ENCODE data around the gene PLD4. TPM values are rescaled to one million over a fixed set of nuclear protein-coding genes. Genes with fewer than 3 reads are reported as not detected.

Gene PLD4
- total and polyA plus RNA-seq, 2 of the 8 experiments (the other 6 are each of a cell fraction or from before 2014, with no cell fraction given) = 0.05 TPM; not detected in 1

DNA sequence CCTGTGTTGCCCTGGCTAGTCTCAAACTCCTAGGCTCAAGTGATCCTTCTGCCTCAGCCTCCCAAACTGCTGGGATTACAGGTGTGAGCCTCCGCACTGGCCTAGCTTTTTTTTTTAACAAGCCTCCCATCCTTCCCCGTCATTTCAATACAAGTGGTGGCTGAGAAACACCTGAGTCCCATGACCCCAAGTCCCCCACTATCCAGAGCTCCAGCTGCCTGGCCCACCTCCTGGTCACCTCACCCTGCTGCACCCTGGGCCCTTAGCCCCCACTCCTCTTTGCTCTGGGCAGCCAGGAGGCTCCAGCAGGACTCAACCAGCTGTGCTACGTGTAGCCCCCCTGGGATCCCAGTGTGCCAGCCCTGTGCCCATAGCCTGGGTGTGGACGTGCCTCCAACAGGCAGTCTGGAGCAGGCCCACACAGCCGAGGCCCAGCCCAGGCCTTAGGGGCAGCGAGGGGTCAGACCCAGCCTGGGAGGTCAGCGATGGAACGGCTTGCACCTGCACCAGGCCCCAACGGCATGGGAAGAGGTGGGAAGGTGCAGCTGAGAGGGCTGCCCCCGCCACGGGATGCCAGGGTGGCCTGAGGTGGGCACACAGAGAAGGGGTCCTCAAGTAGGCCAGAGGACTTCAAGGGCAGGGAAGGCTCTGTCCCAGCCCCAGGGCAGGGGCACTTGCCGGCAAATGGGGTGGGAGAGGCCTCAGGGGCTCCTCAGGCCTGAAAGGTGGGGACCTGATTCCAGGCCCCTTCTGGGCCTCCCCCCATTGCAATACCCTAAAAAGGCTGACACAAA lies 47.0 kb downstream of the PLD4 start (continued):
- TF ChIP-seq, protein P1, sequence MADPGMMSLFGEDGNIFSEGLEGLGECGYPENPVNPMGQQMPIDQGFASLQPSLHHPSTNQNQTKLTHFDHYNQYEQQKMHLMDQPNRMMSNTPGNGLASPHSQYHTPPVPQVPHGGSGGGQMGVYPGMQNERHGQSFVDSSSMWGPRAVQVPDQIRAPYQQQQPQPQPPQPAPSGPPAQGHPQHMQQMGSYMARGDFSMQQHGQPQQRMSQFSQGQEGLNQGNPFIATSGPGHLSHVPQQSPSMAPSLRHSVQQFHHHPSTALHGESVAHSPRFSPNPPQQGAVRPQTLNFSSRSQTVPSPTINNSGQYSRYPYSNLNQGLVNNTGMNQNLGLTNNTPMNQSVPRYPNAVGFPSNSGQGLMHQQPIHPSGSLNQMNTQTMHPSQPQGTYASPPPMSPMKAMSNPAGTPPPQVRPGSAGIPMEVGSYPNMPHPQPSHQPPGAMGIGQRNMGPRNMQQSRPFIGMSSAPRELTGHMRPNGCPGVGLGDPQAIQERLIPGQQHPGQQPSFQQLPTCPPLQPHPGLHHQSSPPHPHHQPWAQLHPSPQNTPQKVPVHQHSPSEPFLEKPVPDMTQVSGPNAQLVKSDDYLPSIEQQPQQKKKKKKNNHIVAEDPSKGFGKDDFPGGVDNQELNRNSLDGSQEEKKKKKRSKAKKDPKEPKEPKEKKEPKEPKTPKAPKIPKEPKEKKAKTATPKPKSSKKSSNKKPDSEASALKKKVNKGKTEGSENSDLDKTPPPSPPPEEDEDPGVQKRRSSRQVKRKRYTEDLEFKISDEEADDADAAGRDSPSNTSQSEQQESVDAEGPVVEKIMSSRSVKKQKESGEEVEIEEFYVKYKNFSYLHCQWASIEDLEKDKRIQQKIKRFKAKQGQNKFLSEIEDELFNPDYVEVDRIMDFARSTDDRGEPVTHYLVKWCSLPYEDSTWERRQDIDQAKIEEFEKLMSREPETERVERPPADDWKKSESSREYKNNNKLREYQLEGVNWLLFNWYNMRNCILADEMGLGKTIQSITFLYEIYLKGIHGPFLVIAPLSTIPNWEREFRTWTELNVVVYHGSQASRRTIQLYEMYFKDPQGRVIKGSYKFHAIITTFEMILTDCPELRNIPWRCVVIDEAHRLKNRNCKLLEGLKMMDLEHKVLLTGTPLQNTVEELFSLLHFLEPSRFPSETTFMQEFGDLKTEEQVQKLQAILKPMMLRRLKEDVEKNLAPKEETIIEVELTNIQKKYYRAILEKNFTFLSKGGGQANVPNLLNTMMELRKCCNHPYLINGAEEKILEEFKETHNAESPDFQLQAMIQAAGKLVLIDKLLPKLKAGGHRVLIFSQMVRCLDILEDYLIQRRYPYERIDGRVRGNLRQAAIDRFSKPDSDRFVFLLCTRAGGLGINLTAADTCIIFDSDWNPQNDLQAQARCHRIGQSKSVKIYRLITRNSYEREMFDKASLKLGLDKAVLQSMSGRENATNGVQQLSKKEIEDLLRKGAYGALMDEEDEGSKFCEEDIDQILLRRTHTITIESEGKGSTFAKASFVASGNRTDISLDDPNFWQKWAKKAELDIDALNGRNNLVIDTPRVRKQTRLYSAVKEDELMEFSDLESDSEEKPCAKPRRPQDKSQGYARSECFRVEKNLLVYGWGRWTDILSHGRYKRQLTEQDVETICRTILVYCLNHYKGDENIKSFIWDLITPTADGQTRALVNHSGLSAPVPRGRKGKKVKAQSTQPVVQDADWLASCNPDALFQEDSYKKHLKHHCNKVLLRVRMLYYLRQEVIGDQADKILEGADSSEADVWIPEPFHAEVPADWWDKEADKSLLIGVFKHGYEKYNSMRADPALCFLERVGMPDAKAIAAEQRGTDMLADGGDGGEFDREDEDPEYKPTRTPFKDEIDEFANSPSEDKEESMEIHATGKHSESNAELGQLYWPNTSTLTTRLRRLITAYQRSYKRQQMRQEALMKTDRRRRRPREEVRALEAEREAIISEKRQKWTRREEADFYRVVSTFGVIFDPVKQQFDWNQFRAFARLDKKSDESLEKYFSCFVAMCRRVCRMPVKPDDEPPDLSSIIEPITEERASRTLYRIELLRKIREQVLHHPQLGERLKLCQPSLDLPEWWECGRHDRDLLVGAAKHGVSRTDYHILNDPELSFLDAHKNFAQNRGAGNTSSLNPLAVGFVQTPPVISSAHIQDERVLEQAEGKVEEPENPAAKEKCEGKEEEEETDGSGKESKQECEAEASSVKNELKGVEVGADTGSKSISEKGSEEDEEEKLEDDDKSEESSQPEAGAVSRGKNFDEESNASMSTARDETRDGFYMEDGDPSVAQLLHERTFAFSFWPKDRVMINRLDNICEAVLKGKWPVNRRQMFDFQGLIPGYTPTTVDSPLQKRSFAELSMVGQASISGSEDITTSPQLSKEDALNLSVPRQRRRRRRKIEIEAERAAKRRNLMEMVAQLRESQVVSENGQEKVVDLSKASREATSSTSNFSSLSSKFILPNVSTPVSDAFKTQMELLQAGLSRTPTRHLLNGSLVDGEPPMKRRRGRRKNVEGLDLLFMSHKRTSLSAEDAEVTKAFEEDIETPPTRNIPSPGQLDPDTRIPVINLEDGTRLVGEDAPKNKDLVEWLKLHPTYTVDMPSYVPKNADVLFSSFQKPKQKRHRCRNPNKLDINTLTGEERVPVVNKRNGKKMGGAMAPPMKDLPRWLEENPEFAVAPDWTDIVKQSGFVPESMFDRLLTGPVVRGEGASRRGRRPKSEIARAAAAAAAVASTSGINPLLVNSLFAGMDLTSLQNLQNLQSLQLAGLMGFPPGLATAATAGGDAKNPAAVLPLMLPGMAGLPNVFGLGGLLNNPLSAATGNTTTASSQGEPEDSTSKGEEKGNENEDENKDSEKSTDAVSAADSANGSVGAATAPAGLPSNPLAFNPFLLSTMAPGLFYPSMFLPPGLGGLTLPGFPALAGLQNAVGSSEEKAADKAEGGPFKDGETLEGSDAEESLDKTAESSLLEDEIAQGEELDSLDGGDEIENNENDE (IDR thresholded peaks at IDR 0.05; ENCODE audit: insufficient replicate concordance, low read length) = no peak
- TF ChIP-seq TAF7 (optimal IDR thresholded peaks at IDR 0.05; ENCODE audit: borderline replicate concordance, low read depth, low read length) (no peak), RAD21 (IDR thresholded peaks at IDR 0.05 in 1 of 2, conservative IDR thresholded peaks at IDR 0.05 in 1 of 2; ENCODE audit: low read depth in 2 of 2, low read length in 2 of 2) (no peak), MAFK (IDR thresholded peaks at IDR 0.05; ENCODE audit: low read depth, low read length) (no peak), SIN3A (conservative IDR thresholded peaks at IDR 0.05 in 1 of 2, IDR thresholded peaks at IDR 0.05 in 1 of 2; ENCODE audit: low read depth in 1 of 2, low read length in 2 of 2) (no peak), KDM1A (IDR thresholded peaks at IDR 0.05; ENCODE audit: borderline replicate concordance, low read length) (no peak)
- TF ChIP-seq, protein P2, sequence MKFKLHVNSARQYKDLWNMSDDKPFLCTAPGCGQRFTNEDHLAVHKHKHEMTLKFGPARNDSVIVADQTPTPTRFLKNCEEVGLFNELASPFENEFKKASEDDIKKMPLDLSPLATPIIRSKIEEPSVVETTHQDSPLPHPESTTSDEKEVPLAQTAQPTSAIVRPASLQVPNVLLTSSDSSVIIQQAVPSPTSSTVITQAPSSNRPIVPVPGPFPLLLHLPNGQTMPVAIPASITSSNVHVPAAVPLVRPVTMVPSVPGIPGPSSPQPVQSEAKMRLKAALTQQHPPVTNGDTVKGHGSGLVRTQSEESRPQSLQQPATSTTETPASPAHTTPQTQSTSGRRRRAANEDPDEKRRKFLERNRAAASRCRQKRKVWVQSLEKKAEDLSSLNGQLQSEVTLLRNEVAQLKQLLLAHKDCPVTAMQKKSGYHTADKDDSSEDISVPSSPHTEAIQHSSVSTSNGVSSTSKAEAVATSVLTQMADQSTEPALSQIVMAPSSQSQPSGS (IDR thresholded peaks at IDR 0.05; ENCODE audit: low read length) = no peak

Measured in H1 (cell line).